Measurements from ENCODE around the gene ZDHHC13.

The ZDHHC13 gene, protein sequence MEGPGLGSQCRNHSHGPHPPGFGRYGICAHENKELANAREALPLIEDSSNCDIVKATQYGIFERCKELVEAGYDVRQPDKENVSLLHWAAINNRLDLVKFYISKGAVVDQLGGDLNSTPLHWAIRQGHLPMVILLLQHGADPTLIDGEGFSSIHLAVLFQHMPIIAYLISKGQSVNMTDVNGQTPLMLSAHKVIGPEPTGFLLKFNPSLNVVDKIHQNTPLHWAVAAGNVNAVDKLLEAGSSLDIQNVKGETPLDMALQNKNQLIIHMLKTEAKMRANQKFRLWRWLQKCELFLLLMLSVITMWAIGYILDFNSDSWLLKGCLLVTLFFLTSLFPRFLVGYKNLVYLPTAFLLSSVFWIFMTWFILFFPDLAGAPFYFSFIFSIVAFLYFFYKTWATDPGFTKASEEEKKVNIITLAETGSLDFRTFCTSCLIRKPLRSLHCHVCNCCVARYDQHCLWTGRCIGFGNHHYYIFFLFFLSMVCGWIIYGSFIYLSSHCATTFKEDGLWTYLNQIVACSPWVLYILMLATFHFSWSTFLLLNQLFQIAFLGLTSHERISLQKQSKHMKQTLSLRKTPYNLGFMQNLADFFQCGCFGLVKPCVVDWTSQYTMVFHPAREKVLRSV

DNA sequence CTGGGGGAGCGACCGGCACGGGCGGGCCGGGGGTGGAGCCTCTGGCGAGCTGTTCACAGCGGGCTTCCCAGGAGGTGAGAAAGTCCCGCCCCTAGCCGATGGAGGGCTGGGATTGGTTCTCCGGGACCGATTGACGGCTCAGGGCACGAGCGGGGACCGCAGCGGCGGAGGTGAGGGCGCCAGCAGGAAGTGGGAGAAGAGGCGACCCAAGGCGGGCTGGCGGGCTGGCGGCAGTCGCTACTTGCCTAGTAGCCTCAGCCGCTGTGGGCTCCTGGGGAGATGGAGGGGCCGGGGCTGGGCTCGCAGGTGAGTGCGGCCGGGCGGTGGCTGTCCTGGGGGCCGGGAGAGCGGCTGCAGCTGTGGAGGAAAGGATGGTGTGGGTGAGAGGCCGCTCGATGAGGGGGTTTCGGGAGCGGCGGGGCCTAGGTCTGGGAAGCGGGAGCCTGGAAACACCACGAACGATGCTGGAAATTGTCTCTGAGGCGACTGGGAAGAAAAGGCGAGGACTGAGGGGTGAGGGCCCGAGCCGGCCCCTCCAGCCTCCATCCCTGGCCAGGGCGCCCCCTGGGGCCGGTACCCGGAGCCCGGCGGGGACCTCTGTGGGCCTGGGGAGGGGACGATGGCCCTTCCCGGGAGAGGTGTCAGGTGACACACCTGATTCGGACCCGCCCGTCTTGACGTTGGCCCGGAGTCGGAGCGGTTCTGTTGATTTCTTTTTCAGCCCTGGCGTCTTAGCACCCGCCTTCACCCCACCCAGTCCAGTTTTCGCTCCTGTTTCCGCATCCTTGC lies at the start of gene ZDHHC13:
ZDHHC13 (plus strand) TSS at position 198 of the 789 bp plus-strand sequence; CDS start at position 280, 82 bp downstream.
- no peak for FAIRE-seq

- no peak for FAIRE-seq
Measured at GRCh38 chr11:19071255-19071654, 45.7 kb upstream of the ZDHHC13 start.

DNA sequence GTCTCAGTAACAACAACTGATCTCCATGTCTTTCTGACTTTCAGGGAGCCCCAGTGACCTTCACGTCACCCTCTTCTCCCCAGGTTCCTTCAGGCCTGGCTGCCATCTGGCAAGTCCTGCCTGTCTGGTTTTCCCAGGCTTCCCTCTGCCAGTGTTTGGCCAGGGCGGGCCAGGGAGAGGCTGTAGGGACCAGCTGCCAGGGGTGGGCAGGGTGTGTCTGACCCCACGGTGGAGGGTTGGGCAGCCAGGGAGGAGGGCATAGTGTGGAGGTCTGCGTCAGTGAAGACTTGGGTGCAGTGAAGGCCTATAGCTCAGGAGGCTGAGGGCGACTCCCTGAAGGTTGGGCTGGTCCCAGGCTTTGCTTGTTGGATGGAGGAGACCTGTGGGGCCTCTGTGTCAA lies 44.5 kb upstream of the ZDHHC13 start:
- no peak for FAIRE-seq

DNA sequence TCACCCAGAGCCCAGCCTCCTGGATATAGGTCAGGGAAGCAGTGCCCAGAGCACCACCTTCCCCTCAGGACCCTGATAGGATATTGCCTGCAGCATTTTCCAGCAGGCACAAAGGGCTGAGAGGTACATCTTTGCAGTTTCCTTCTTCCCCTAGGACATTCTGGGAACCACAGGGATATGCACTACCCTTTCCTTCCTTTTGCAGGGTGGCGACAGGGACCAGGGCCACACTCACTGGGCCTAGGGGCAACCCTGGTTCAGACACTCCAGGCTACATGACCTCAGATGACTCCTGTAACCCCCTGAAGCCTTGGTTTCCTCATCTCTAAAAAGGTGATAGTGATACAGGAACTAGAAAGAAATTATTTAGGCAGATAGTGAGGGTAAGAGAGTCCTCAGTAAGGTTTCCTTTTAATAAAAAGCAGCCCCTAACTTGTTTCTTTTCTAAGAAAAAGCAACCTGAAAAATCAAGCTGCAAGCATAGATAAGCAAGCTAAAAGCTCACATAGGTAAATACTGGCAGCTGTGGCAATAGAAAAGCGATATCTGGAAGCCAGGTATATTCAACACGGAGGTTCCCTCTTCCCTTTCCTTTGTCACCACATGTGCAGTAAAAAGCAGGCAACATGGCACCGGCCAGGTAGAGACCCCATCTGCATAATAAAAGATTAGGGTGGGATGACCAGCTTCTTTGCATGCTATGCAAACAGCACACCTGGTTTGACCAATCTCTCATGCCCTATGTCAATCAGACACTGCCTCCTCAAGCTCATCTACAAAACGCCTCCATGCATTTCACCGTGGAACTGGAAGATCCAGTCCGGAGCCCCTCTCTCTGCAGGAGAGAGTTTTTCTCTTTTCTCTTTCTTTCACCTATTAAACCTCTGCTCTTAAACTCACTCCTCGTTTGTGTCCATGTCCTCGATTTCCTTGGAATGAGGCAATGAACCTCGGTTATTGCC lies 43.2 kb upstream of the ZDHHC13 start:
- no peak for FAIRE-seq

- FAIRE-seq: no peak
Measured at GRCh38 chr11:19075636-19076035, 41.3 kb upstream of the ZDHHC13 start.

DNA sequence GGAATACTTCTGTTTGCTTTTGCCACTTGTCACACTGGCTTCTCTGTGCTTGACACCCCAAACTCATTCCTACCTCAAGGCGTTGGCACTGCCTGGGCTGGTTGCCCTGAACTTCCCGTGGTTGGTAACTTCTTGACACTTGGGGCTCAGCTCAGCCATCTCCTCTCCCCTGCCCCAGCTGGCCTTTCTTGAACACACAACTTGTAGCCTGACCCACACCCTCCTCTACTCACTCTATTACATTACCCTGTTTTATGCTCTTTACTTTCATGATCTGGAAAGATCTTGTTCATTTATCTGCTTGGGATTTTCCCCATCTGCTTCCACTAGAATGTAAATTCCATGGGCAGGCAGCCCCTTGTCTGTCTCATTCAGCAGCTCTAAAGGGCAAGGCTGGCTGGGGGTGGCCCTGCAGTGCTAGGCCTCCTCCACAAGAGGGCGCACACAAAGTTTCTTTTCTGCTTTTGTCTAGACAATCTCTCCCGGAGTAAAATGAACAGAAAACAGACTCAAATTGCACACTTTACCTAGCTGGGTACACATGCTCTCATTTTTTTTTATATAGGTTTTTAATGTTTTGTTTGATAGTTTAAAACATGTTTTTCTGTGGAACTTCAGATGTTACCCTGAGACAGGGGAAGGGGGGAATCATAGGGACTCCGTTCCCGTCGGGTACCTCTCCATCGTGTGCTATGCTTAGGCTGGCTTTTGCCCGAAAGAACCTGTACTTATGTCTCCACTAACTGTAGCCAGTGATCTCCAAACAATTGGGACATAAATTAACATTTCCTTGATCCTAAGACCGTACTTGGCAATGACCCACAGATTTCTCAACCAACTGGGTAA lies 40.0 kb upstream of the ZDHHC13 start:
- FAIRE-seq: no peak

GRCh38 chr11:19077965-19078364 lies 39.0 kb upstream of the ZDHHC13 start:
- FAIRE-seq: no peak

DNA sequence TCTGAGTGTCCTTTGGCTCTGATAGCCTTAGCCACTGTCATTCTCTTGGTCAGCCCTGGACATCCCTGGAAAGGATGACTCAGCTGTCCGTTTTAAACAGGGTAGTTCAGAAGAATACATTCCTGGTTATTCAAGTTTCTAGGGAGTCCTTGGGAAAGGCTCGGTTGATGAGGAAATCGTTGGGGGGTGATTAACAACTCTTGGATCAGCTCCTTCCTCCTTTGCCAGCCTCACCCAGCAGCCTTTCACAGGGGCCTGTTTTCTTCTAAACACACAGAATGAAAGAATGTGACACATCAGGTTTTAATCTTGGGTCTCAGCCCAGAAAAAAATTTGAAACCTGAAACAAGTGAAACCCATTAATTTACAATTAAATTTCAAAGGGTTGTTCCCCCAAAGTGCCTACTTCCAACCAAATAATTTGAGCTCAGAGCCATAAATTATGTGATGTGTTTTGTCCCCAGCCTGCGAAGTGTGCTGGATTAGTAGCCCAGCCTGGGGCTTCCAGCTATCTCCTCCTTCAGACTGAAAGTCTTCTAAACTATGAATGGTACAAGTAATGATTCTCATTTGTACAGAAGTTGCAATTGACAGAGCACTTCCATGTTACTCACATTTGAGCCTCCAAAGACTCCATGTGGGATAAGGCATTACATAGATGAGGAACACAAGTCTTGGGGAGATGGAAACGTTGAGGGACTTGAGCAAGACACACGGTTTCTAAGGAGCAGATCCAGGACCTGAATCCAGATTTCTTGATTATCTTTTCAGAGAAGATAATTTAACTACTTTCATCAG lies 37.1 kb upstream of the ZDHHC13 start:
- no peak for FAIRE-seq

DNA sequence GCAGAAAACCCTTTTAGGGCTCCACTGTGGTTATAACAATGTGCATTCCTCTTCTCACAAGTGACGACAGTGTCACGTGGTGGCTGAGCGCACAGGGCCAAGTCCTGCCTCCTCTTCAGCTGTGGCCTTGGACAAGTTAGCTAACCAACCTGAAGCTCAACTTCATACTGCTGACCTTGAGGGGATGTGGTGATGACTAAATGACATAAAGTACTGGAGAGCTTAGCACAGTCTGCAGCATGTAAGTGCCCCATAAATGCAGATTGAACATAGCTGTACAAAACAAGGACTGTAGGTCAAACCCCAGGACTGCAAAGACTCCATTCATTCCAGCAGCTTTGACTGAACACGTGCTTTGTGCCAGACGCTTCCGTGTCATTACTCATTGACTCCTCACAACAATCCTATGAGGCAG lies 36.4 kb upstream of the ZDHHC13 start:
- no peak for FAIRE-seq

GRCh38 chr11:19083166-19083565 lies 33.8 kb upstream of the ZDHHC13 start:
- no peak for FAIRE-seq

GRCh38 chr11:19084661-19085315 lies 32.2 kb upstream of the ZDHHC13 start:
- FAIRE-seq: no peak

DNA sequence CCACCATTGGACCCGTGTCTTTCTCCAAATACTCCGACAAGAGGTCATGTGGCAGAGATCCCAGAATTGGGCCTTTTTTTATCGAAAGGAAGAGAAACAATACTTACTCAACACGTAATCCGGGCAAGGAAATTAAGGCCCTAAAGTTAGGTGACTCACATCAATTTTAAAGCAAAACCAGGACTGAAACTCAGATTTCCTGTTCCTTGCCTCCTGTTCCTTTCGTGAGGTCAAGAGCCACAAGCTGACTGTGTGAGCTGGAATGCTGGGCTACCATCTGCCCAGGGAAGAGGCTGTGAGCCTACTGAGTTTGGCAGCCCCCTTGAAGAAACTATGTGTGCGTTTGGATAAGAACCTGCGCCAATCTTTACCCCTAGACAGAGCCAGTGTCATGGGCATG lies 29.3 kb upstream of the ZDHHC13 start:
- FAIRE-seq: no peak

- FAIRE-seq: no peak
Measured at GRCh38 chr11:19088791-19089190, 28.2 kb upstream of the ZDHHC13 start.

GRCh38 chr11:19089421-19089820 lies 27.5 kb upstream of the ZDHHC13 start:
- FAIRE-seq: no peak

DNA sequence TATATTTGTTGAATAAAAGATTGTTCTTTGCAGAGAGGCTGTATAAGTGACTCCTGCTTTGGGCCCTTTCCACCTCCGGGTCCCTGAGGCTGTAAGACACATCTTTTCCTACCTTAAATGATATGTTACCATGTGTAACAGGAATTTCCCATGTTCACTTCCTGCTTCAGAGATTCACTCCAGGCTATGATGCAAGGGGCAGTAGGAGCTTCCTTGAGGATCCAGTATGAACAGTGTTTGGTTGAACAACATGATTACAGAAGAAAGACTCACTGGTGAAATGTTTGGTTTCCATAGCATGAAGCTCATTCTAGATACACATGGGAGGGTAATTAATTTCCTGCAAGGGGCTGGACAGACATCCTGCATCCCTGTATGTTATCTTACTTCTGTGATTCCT lies 25.6 kb upstream of the ZDHHC13 start:
- no peak for FAIRE-seq

GRCh38 chr11:19092342-19092741 lies 24.6 kb upstream of the ZDHHC13 start:
- no peak for FAIRE-seq

- FAIRE-seq: no peak
Measured at GRCh38 chr11:19092850-19093249, 24.1 kb upstream of the ZDHHC13 start.

DNA sequence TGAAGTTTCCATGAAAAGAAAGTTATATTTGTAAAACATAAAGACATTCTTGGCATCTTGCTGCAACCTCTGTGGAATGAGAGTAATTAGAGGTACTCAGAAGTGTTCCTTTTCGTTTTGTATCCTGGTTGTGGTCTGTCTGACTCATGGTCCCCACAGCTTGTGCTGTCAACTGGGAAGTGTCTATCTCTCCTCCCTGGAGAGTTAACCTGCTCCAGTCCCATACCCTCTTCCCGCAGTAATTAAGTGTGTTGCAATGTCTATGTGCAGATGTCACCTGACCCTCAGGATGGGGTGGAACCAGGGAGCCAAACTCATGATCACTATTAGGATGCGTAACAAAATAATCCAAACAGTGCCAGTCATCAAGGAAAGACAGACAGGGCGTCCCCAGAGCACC lies 23.0 kb upstream of the ZDHHC13 start:
- no peak for FAIRE-seq

- no peak for FAIRE-seq
Measured at GRCh38 chr11:19094859-19095258, 22.1 kb upstream of the ZDHHC13 start.

GRCh38 chr11:19099093-19099492 lies 17.9 kb upstream of the ZDHHC13 start:
- no peak for FAIRE-seq
